Effector CD8-positive, alpha-beta T cell (primary cell): ENCODE measurements around the gene PSG2.
"Not testable (repeated sequence)": the region's sequence is repeated elsewhere in the genome, so short reads cannot be mapped to it uniquely, and the experiment has no call there.

Experiments
- DNase-seq: peaks from one replicate; lab custom pipeline; 2025; lab: John Stamatoyannopoulos, UW

PSG2 gene

GRCh38 chr19:43077881-43078280, 4.6 kb downstream of the PSG2 start:
- not testable (repeated sequence) for DNase-seq

GRCh38 chr19:43062418-43062817, 20.1 kb downstream of the PSG2 start:
- not testable (repeated sequence) for DNase-seq

GRCh38 chr19:43061326-43061725, 21.2 kb downstream of the PSG2 start:
- DNase-seq = not testable (repeated sequence)

GRCh38 chr19:43060254-43060653, 22.2 kb downstream of the PSG2 start:
- not testable (repeated sequence) for DNase-seq

- DNase-seq = not testable (repeated sequence)
Observed at GRCh38 chr19:43059482-43059881, 23.0 kb downstream of the PSG2 start.

- not testable (repeated sequence) for DNase-seq
Observed at GRCh38 chr19:43058440-43058839, 24.1 kb downstream of the PSG2 start.

- DNase-seq = not testable (repeated sequence)
Observed at GRCh38 chr19:43047966-43048365, 34.5 kb downstream of the PSG2 start.

GRCh38 chr19:43046578-43046977, 35.9 kb downstream of the PSG2 start:
- not testable (repeated sequence) for DNase-seq

GRCh38 chr19:43043492-43044180, 38.9 kb downstream of the PSG2 start:
- not testable (repeated sequence) for DNase-seq

GRCh38 chr19:43031645-43032044, 50.9 kb downstream of the PSG2 start:
- DNase-seq = not testable (repeated sequence)

- DNase-seq = no peak
Observed at GRCh38 chr19:43028866-43029265, 53.6 kb downstream of the PSG2 start.

GRCh38 chr19:43027985-43028384, 54.5 kb downstream of the PSG2 start:
- not testable (repeated sequence) for DNase-seq

GRCh38 chr19:43027061-43027460, 55.4 kb downstream of the PSG2 start:
- DNase-seq = not testable (repeated sequence)

- not testable (repeated sequence) for DNase-seq
Observed at GRCh38 chr19:43026369-43026768, 56.1 kb downstream of the PSG2 start, which contains the start of gene PSG11. Gene PSG11 (minus strand): TSS chr19:43026469. CDS start chr19:43026372, 97 bp downstream.

GRCh38 chr19:43022098-43022497, 60.4 kb downstream of the PSG2 start:
- not testable (repeated sequence) for DNase-seq

- DNase-seq = not testable (repeated sequence)
Observed at GRCh38 chr19:43021629-43022028, 60.9 kb downstream of the PSG2 start.

- DNase-seq = not testable (repeated sequence)
Observed at GRCh38 chr19:43019588-43019987, 62.9 kb downstream of the PSG2 start.
